ENCODE results near the gene RORB.

RORB gene

GRCh38 chr9:74478606-74479005 is 18.5 kb upstream of the RORB start:
- DNase-seq = no peak
- no peak overlapping the region for H3K27ac ChIP-seq
- in situ Hi-C loops (cut with HindIII; ENCODE audit: low pct_ligation_motif_present, low sequenced_read_pairs) = no loop called here

GRCh38 chr9:74479711-74480110 is 17.4 kb upstream of the RORB start:
- H3K4me3 ChIP-seq (ENCODE audit: low read depth, low read length) = no peak overlapping the region
- no peak for DNase-seq
- in situ Hi-C loops (cut with HindIII; ENCODE audit: low pct_ligation_motif_present, low sequenced_read_pairs) = no loop called here
- no peak overlapping the region for H3K27ac ChIP-seq
- H3K27me3 ChIP-seq (replicated peaks) = no peaks in the 10 kb centered on the region
- H3K36me3 ChIP-seq (replicated peaks) = no peaks in the 10 kb centered on the region
- TF ChIP-seq, protein P1, sequence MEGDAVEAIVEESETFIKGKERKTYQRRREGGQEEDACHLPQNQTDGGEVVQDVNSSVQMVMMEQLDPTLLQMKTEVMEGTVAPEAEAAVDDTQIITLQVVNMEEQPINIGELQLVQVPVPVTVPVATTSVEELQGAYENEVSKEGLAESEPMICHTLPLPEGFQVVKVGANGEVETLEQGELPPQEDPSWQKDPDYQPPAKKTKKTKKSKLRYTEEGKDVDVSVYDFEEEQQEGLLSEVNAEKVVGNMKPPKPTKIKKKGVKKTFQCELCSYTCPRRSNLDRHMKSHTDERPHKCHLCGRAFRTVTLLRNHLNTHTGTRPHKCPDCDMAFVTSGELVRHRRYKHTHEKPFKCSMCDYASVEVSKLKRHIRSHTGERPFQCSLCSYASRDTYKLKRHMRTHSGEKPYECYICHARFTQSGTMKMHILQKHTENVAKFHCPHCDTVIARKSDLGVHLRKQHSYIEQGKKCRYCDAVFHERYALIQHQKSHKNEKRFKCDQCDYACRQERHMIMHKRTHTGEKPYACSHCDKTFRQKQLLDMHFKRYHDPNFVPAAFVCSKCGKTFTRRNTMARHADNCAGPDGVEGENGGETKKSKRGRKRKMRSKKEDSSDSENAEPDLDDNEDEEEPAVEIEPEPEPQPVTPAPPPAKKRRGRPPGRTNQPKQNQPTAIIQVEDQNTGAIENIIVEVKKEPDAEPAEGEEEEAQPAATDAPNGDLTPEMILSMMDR (IDR thresholded peaks at IDR 0.05; ENCODE audit: low read depth, low read length, missing control alignments) = no peak

More at GRCh38 chr9:74478606-74479005, 18.5 kb upstream of the RORB start:
- TF ChIP-seq, protein P1 (IDR thresholded peaks at IDR 0.05; ENCODE audit: low read depth, low read length, missing control alignments) = no peak
- Histone ChIP-seq H3K4me3 (ENCODE audit: low read depth, low read length) (no peak overlapping the region), H3K27me3 (replicated peaks) (no peaks in the 10 kb centered on the region), H3K36me3 (replicated peaks) (no peaks in the 10 kb centered on the region)

DNA sequence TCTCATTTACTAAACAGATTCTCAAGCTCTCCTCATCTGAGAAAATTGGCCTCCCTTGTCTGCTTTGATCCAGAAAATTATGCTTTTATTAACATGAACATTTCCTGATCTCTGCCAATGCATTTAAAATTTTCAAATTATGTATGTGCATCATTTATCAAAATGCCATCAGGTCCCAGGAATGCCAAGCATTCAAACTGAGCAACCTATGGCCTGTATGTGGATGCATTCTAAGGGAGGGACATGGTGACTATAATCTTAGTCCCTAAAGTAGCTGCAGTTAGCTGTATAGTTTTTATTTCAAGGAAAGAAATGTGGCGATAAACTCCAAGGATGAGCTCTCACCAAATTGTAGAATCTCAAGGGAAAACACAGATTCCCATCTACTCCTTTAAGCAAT is 9.7 kb upstream of the RORB start:
- H3K4me3 ChIP-seq (ENCODE audit: low read depth, low read length) = no peak overlapping the region
- TF ChIP-seq, protein P1 (IDR thresholded peaks at IDR 0.05; ENCODE audit: low read depth, low read length, missing control alignments) = no peak
- no peak for DNase-seq
- H3K27ac ChIP-seq = no peak overlapping the region
- in situ Hi-C loops (cut with HindIII; ENCODE audit: low pct_ligation_motif_present, low sequenced_read_pairs) = no loop called here
- no peaks in the 10 kb centered on the region for H3K36me3 ChIP-seq (replicated peaks)
- H3K27me3 ChIP-seq (replicated peaks) = no peaks in the 10 kb centered on the region

DNA sequence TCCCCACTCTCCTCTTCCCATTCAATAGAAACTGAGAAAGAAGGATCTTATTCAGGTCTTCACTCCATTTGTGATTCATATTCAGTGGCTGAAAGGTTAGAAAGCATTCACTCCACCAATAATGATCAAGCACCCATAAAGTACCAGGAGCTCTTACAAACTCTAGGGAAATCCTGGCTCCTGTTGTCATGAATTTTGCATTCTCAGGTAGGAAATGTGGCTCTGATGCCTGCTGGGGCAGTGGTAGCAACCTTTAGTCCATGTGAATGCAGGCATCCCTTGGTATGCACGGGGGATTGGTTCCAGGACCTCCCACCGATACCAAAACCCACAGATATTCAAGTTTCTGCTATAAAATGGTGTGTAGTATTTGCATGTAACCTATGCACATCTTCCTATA is 3.6 kb upstream of the RORB start:
- TF ChIP-seq, protein P1 (IDR thresholded peaks at IDR 0.05; ENCODE audit: low read depth, low read length, missing control alignments) = no peak
- no peak overlapping the region for H3K27ac ChIP-seq
- in situ Hi-C loops (cut with HindIII; ENCODE audit: low pct_ligation_motif_present, low sequenced_read_pairs) = no loop called here
- H3K36me3 ChIP-seq (replicated peaks) = no peaks in the 10 kb centered on the region
- peaks cover 15% of the 10 kb centered on the region for H3K27me3 ChIP-seq (replicated peaks)
- DNase-seq = no peak
- H3K4me3 ChIP-seq (ENCODE audit: low read depth, low read length) = no peak overlapping the region

GRCh38 chr9:74494490-74494889 is 2.6 kb upstream of the RORB start:
- Histone ChIP-seq H3K27ac (no peak overlapping the region), H3K4me3 (ENCODE audit: low read depth, low read length) (no peak overlapping the region), H3K36me3 (replicated peaks) (no peaks in the 10 kb centered on the region), H3K27me3 (replicated peaks) (peaks cover 25% of the 10 kb centered on the region)
- in situ Hi-C loops (cut with HindIII; ENCODE audit: low pct_ligation_motif_present, low sequenced_read_pairs) = no loop called here
- TF ChIP-seq, protein P1 (IDR thresholded peaks at IDR 0.05; ENCODE audit: low read depth, low read length, missing control alignments) = no peak
- no peak for DNase-seq

DNA sequence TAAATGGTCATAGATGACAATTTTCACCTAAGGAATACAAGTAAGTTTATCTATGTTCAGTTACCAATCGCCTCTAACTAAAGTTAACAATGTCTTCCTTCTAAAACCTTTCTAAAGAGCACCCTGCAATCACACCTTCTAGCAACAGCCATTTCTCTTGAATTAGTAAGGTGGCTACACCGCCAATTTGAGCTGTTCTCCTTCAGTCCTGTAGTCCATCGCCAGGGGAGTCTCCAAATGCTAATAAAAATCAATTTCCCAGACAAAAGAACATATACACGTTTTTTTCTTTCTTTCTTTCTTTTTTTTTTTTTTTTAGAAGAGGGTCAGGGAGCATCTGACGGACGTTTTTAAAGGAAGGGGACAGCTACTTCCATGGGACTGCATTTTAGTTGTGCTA is 729 bp upstream of the RORB start:
- TF ChIP-seq, protein P1 (IDR thresholded peaks at IDR 0.05; ENCODE audit: low read depth, low read length, missing control alignments) = no peak
- peaks cover 44% of the 10 kb centered on the region for H3K27me3 ChIP-seq (replicated peaks)
- no peaks in the 10 kb centered on the region for H3K36me3 ChIP-seq (replicated peaks)
- in situ Hi-C loops (cut with HindIII; ENCODE audit: low pct_ligation_motif_present, low sequenced_read_pairs) = no loop called here
- no peak for DNase-seq
- peak overlapping the region; percentile 66 for H3K4me3 ChIP-seq (ENCODE audit: low read depth, low read length)
- H3K27ac ChIP-seq = no peak overlapping the region

Data from brain microvascular endothelial cell (primary cell).